DMS114 treated with DMSO at 0.1 percent for 48 hours (cell line): Measurements from ENCODE around the gene SIMC1.
"Not testable (repeated sequence)": the region's sequence is repeated elsewhere in the genome, so short reads cannot be mapped to it uniquely, and the experiment has no call there.

Experiments
- DNase-seq: peaks from one replicate; lab custom pipeline; 2025; ENCODE audit not compliant: unreplicated experiment; lab: John Stamatoyannopoulos, UW

SIMC1 gene

GRCh38 chr5:176214466-176215021, 23.7 kb upstream of the SIMC1 start:
- not testable (repeated sequence) for DNase-seq

DNA sequence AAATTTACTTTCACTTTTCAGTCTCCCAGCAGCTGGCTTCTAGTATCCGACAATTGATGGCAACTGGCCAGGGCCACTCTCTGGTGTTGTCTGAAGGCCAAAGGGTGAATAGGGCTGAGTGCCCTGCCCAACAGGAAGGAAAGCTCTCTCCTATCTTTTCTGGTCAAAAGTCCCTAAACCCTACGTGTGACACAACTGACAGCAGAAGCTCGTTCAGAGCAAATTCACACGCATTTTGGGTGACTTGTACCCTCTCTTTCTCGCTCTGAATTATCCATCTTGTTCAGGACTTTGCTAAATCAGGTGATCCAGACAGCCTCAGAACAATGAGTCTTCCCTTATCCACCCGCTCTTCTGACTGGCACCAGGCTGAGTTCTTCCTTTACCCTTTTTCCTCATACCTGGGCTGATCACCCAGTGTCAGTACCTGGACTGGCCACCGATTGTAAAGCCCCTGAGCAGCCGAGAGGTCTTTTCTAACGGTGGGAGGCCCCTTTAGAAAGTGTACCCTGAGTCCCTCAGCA, 21.8 kb upstream of the SIMC1 start:
- DNase-seq, result not testable (repeated sequence)

DNA sequence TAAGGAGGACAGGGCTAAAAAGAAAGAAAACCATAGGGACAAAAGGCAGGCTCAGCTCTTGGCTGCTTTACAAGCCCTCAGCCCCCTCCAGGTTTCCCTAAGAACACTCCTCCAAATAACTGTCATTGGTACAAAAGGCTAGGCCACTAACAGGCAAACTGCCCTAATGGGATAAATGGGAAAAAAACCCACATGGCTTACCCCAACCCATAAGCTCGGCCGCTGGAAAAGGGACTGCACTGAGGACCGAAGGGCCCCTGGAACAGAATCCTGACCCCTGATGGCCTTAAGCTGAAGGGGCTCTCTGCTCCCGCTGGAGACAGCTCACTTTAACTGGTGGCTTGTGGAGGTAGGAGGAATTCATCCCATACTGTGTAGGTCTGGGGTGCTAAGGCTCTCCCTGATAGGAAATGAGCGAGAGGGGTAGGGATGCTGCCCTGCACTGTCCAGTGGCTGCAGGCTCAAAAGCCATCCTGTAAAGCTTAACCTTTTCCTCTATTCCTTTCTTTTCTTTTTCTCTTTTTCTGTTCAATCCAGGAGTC, 21.0 kb upstream of the SIMC1 start:
- not testable (repeated sequence) for DNase-seq

DNA sequence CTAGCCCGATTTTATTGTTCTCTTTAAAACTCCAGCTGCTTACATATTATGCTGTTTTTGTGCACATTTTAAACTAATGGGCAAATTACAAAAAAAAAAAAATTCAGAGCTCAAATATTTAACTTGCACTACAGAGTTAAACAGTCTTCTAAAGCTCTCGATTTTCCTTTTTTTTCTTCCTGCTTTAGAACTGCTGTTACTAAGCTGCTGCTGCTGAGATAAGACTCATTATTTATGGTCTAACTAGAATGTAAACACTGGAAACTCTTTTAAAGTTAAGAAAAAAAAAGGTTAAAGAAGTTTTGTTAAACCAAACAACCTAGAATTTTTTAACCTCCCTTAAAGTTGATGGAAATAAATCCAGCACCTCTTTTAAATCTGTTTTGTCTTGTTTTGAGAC, 20.5 kb upstream of the SIMC1 start:
- DNase-seq, result not testable (repeated sequence)

DNA sequence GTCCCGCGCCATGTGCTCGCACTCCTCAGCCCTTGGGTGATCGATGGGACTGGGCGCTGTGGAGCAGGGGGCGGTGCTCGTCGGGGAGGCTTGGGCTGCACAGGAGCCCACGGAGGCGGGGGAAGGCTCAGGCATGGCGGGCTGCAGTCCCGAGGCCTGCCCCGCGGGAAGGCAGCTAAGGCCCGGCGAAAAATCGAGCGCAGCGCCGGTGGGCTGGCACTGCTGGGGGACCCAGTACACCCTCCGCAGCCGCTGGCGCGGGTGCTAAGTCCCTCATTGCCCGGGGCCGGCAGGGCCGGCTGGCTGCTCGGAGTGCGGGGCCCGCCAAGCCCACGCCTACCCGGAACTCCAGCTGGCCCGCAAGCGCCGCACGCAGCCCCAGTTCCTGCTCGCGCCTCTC, 16.2 kb upstream of the SIMC1 start:
- DNase-seq, result not testable (repeated sequence)

DNA sequence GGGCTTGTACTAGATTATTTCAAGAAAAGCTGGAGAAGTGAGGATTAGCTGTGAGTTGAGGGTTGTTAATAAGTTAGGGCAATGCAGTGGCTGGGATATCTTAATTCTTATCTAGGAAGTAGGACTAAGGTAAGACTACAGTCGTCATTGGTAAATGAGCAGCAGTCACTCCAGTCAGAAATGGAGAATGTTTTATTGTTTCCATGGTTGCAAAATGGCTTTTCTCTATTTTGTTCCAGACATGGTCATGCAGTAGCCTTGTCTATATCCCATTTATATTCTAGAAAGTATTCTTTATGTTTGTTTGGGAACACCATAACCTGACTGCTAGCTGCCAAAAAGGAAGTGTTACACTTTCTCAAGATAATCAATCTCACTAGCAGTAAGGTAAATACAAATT, 9.9 kb upstream of the SIMC1 start:
- DNase-seq, result not testable (repeated sequence)

GRCh38 chr5:176233253-176233652, 5.0 kb upstream of the SIMC1 start:
- DNase-seq, result not testable (repeated sequence)

DNA sequence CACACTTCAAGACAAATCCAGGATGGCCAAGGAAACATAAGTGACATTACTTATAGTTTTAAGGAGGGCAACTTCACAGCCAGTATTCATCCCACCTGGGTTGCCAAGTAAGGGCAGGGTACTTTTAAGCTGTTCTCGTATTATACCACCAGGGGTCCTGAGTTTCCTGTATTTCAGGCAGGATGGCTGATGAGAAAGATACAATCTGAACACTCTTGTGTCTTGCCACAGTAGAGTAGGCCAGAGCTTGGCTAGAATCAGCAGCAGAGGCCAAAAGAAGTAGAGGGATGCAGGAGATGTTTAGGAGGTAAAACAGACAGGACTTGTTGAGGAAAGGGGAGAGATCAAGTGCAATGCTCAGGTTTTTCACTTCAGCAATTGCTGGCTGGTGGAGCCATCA, 3.1 kb upstream of the SIMC1 start:
- DNase-seq, result peak; percentile 62

- not testable (repeated sequence) for DNase-seq
Measured at GRCh38 chr5:176238645-176239283, 540 bp downstream of the SIMC1 start.

DNA sequence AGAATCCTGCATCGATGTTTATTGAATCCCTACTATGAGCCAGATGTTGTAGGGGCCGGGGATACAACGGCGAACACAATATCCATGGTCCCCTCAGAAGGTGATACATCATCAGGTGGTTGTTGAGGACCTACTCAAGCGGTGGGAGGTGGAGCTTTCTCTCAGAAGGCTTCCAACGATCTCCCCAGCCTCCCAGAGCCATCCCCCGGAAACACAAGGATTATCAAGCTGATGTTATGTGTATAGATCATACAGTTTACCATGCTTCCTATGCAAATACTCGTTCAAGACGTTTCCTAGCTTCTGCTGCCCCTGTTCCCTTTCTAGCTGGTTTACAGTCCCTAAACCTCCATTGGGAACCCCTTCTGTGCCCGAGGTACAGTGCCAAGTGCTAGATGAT, 1.1 kb downstream of the SIMC1 start:
- not testable (repeated sequence) for DNase-seq

- DNase-seq, result not testable (repeated sequence)
Measured at GRCh38 chr5:176244318-176244717, 6.1 kb downstream of the SIMC1 start.

DNA sequence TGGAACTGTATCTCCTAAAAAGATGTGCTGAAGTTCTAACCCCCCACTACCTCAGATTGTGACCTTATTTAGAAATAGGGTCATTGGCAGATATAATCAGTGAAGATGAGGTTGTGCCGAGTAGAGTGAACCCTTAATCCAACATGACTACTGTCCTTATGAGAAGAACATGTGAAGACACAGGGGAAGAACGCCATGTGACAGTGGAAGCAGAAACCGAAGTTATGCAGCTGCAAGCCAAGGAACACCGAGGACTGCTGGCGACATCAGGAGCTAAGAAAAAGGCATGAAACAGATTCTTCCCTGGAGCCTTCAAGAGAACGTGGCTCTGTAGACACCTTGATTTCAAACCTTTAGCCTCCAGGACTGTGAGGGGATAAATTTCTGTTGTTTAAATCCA, 6.8 kb downstream of the SIMC1 start:
- DNase-seq, result not testable (repeated sequence)

DNA sequence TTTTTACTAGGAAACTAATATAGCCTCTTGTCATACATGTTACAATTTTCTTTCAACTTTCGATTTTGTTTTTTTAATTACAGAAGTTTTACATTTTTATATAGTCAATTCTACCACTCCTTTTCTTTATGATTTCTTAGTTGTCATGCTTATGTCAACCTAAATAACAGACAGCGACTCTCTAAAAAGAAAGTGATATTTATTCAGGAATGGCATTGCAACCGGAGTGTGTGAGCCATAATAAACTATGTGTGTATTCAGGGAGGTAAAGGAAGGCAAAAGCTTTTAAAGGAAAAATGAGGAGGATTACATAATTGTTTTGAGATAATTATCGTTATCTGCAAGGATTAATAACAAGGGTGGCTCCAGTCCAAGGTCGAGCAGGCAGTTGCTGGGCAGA, 7.3 kb downstream of the SIMC1 start:
- not testable (repeated sequence) for DNase-seq

- not testable (repeated sequence) for DNase-seq
Measured at GRCh38 chr5:176250691-176251090, 12.5 kb downstream of the SIMC1 start.

DNA sequence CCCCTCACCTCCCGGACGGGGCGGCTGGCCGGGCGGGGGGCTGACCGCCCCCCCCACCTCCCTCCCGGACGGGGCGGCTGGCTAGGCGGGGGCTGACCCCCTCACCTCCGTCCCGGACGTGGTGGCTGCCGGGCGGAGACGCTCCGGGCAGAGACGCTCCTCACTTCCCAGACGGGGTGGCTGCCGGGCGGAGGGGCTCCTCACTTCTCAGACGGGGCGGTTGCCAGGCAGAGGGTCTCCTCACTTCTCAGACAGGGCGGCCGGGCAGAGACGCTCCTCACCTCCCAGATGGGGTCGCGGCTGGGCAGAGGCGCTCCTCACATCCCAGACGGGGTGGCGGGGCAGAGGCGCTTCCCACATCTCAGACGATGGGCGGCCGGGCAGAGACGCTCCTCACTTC, 13.9 kb downstream of the SIMC1 start:
- not testable (repeated sequence) for DNase-seq

DNA sequence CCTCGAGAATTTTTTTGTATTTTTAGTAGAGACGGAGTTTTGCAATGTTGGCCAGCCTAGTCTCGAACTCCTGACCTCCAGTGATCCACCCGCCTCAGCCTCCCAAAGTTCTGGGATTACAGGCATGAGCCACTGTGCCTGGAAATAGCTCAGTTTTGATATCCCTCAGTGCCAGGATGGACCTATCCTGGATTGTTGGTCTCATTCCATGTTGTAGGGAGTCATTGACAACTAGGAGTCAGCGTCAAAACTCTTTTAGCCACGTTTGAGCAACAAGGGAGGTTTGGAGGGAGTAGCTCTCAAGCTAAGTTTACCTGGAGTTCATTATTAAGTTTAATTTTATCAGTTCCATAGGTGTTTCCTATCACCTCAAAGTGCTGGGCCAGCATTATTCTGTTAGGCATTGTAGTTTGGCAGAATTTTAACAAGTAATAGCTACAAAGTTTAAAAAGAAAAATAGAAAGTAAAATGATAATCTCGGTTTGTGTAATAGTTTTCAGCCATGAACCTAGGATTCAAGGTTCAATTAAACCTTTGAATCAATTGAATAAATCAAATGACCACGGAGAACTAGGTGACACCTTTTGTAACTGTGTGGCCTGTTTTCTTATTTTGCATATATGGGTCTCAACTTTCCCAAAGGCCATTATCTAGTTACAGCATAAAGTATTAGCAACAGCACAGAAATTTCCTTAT, 15.3 kb downstream of the SIMC1 start:
- not testable (repeated sequence) for DNase-seq

DNA sequence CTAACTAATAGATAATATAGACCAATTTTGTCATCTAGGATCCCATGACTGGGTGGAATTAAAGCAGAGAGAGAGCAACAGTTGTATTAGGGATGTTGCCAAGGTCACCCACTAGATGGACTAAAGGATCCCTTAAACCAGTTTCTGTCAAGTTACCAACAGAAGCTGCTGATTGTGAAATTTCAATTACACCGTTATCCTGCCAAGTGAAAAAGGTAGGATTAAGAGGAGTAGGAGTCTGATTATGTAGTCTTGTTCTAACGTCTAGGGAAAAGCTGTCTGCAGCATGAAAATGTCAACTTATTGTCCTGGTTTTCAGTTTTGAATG, 15.8 kb downstream of the SIMC1 start:
- not testable (repeated sequence) for DNase-seq

DNA sequence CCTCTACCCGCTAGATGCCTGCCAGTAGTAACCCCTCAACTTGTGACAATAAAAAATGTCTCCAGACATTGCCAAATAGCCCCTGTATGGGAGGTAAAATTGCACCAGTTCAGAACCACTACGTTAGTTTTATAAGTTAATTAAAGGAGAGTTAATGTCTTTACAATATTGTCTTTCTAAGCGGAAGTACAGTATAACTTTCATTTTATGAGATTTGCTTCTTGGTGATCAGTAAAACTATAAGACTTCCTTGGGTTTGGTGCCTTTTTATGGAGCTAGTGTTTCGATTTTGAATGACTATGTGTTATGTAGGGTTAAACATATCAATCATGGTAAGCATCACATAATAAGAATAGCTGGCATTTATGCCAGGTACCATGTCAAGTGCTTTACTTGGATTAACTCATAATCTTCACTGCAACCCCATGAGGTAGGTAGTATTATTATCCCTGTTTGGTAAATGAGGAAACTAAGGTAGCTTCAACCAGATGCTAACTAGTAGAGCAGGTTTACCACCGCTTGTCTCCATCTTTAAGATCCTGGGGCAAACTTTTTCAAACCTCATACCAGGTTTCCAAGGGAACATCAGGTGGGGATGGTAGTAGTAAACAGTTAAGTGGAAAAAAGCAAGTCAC, 19.8 kb downstream of the SIMC1 start:
- DNase-seq, result not testable (repeated sequence)

- DNase-seq, result not testable (repeated sequence)
Measured at GRCh38 chr5:176260682-176261081, 22.5 kb downstream of the SIMC1 start.

DNA sequence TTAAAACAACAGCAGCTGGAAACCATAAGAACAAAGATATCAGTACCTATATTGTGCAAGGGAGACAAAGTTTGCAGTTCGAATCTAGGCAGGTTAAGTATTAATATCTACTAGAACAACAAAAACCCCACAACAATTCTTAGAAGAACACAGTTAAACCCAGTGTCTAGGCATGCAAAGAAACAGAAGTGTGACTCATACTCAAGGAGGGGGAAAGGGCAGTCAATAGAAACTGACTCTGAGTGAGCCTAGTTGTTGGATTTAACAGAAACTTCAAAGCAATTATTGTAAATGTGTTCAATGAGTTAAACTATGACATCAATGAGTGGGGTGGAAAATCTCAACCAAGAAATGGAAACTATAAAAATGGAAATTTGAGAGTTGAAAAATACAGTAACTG, 28.2 kb downstream of the SIMC1 start:
- DNase-seq, result not testable (repeated sequence)

- DNase-seq, result not testable (repeated sequence)
Measured at GRCh38 chr5:176289018-176289417, 50.8 kb downstream of the SIMC1 start.
